Uterus (tissue), 2 donors: ENCODE measurements around the gene ANKS4B.

Experiments used
- CTCF ChIP-seq, 4 experiments: fragments of 200-600 bp in 2 of 4; fragments of 450-650 bp in 2 of 4; sonication (generic) in 2 of 4; IDR thresholded peaks; one replicate each; pipeline ENCODE4 v1.5.1; 2016 to 2019; ENCODE audit warnings: antibody characterized with exemption in 4 of 4, mild to moderate bottlenecking in 2 of 4, moderate library complexity in 1 of 4
- POLR2A ChIP-seq, 2 donors: fragments of 450-650 bp; IDR thresholded peaks; one replicate each; pipeline ENCODE4 v1.6.1; 2016; ENCODE audit warnings: antibody characterized with exemption in 2 of 2, mild to moderate bottlenecking in 1 of 2, moderate library complexity in 1 of 2

- TF ChIP-seq CTCF (IDR thresholded peaks at IDR 0.05) (no peak), POLR2A (IDR thresholded peaks at IDR 0.05) (no peak)
Measured at GRCh38 chr16:21228361-21228872, 5.1 kb upstream of the ANKS4B start.
